MCF 10A (cell line): ENCODE measurements around the gene ABCC8. TPM values are rescaled to one million over a fixed set of nuclear protein-coding genes. Genes with fewer than 3 reads are reported as not detected.

Experiments used
- BruUV-seq: library from RNA; stranded (reverse); fragments of 400-500 nt; replicated peaks from 2 replicates; lab custom pipeline; 2021; lab: Mats Ljungman, UMichigan
- CTCF ChIA-PET: fragments of 300-600 bp; sonication (Branson Sonifier 250); formaldehyde crosslinking; extraction: SDS; loops from one replicate; lab custom pipeline; 2021; ENCODE audit warnings: antibody characterized with exemption, inconsistent platforms; lab: Yijun Ruan, JAX
- POLR2A ChIA-PET: fragments of 300-600, 350-650 bp; sonication (Branson Sonifier 250); formaldehyde crosslinking; extraction: SDS; loops from one replicate; lab custom pipeline; 2020; ENCODE audit warnings: antibody characterized with exemption, inconsistent platforms; lab: Yijun Ruan, JAX
- DNase-seq: peaks from one replicate; pipeline ENCODE4 v3.0.0-alpha.2; 2018; ENCODE audit not compliant: unreplicated experiment
- H3K27ac Mint-ChIP-seq: one replicate; pipeline ENCODE4 v1.8.0; 2022; ENCODE audit warnings: mild to moderate bottlenecking, low read depth, mixed read lengths; ENCODE audit not compliant: unreplicated experiment
- H3K27me3 Mint-ChIP-seq: one replicate; pipeline ENCODE4 v1.8.0; 2022; ENCODE audit warnings: mixed read lengths; ENCODE audit not compliant: insufficient read depth, unreplicated experiment
- H3K36me3 Mint-ChIP-seq: one replicate; pipeline ENCODE4 v1.8.0; 2022; ENCODE audit warnings: mild to moderate bottlenecking, moderate library complexity, mixed read lengths; ENCODE audit not compliant: insufficient read depth, unreplicated experiment
- H3K4me1 Mint-ChIP-seq: one replicate; pipeline ENCODE4 v1.8.0; 2022; ENCODE audit warnings: mixed read lengths; ENCODE audit not compliant: insufficient read depth, unreplicated experiment
- H3K4me3 Mint-ChIP-seq: one replicate; pipeline ENCODE4 v1.8.0; 2022; ENCODE audit warnings: mild to moderate bottlenecking, moderate library complexity, mixed read lengths; ENCODE audit not compliant: unreplicated experiment
- H3K9me3 Mint-ChIP-seq: one replicate; pipeline ENCODE4 v1.8.0; 2022; ENCODE audit warnings: mixed read lengths; ENCODE audit not compliant: unreplicated experiment
- CTCF ChIP-seq: fragments of 200-600 bp; IDR thresholded peaks from one replicate; pipeline ENCODE4 v1.8.0; 2022; ENCODE audit warnings: antibody characterized with exemption, mild to moderate bottlenecking; ENCODE audit not compliant: unreplicated experiment
- intact Hi-C: fragments of 100-400 bp; cut with micrococcal nuclease; formaldehyde crosslinking; loops from 2 replicates; pipeline ENCODE4 v1.14.1; 2022
- total RNA-seq: library from RNA; stranded (reverse); gene quantifications from 2 replicates; pipeline ENCODE4 v1.2.3, GENCODE V29; 2022

Gene ABCC8
- total RNA-seq, 1 experiment from 2014 or later = not detected

- H3K27ac Mint-ChIP-seq = no peak overlapping the region
- intact Hi-C loops = loop anchor here (1.0 kb wide), 1 partner anchor 90 kb away; no protein-coding TSS in a partner anchor
Observed at GRCh38 chr11:17389211-17389956, 87.3 kb downstream of the ABCC8 start.

GRCh38 chr11:17388609-17389210 lies 87.9 kb downstream of the ABCC8 start, which contains the start of gene KCNJ11:
KCNJ11 (minus strand) TSS chr11:17388659; CDS start chr11:17388091, 568 bp downstream.
- TF ChIP-seq CTCF = no peak
- CTCF ChIA-PET = interaction anchor here (0.6 to 2.5 kb wide), 18 partner anchors 9 to 603 kb away, joined by 3 to 14 read pairs (median 4); no protein-coding TSS in a partner anchor
- no peak within 1 kb of the TSS for H3K27ac Mint-ChIP-seq
- no peaks in the 10 kb centered on the region for H3K4me1 Mint-ChIP-seq
- BruUV-seq = no TSS peak
- intact Hi-C loops = loop anchor here (1.0 kb wide), 1 partner anchor 91 kb away; no protein-coding TSS in a partner anchor
- no peaks in the 10 kb centered on the region for H3K27me3 Mint-ChIP-seq
- no peaks in the 10 kb centered on the region for H3K9me3 Mint-ChIP-seq
- POLR2A ChIA-PET = interaction anchor here (0.9 to 1.2 kb wide), 2 partner anchors 35 to 140 kb away, joined by 3 read pairs; no protein-coding TSS in a partner anchor
- peak within 1 kb of the TSS; percentile 71 for H3K4me3 Mint-ChIP-seq
- no peak for DNase-seq
- no peaks in the 10 kb centered on the region for H3K36me3 Mint-ChIP-seq

More at GRCh38 chr11:17389211-17389956, 87.3 kb downstream of the ABCC8 start:
- Mint-ChIP-seq H3K4me1 (no peaks in the 10 kb centered on the region), H3K27me3 (no peaks in the 10 kb centered on the region), H3K36me3 (no peaks in the 10 kb centered on the region), H3K9me3 (no peaks in the 10 kb centered on the region), H3K4me3 (peak overlapping the region; percentile 71)
- CTCF ChIA-PET = interaction anchor here (0.6 to 2.5 kb wide), 16 partner anchors 8 to 530 kb away, joined by 3 to 14 read pairs (median 4); no protein-coding TSS in a partner anchor
- POLR2A ChIA-PET = interaction anchor here (1.2 kb wide), 1 partner anchor 139 kb away, joined by 3 read pairs; no protein-coding TSS in a partner anchor
- no TSS peak for BruUV-seq
- DNase-seq = peak; percentile 74
- TF ChIP-seq CTCF = peak; percentile 91

GRCh38 chr11:17387811-17388210 lies 88.8 kb downstream of the ABCC8 start:
- Mint-ChIP-seq H3K4me1 (no peaks in the 10 kb centered on the region), H3K4me3 (peak overlapping the region; percentile 20), H3K27me3 (no peaks in the 10 kb centered on the region), H3K27ac (no peak overlapping the region), H3K36me3 (no peaks in the 10 kb centered on the region), H3K9me3 (no peaks in the 10 kb centered on the region)
- DNase-seq = no peak
- intact Hi-C loops = no loop called here
- no peak for TF ChIP-seq CTCF
- BruUV-seq = no TSS peak
- POLR2A ChIA-PET = no interaction called here
- CTCF ChIA-PET = interaction anchor here (0.9 to 2.1 kb wide), 6 partner anchors 10 to 602 kb away, joined by 3 to 19 read pairs (median 6); no protein-coding TSS in a partner anchor

GRCh38 chr11:17387254-17387653 lies 89.4 kb downstream of the ABCC8 start:
- no peak overlapping the region for H3K27ac Mint-ChIP-seq
- POLR2A ChIA-PET = no interaction called here
- no peaks in the 10 kb centered on the region for H3K27me3 Mint-ChIP-seq
- TF ChIP-seq CTCF = no peak
- no peaks in the 10 kb centered on the region for H3K9me3 Mint-ChIP-seq
- intact Hi-C loops = no loop called here
- CTCF ChIA-PET = interaction anchor here (0.7 to 2.1 kb wide), 11 partner anchors 26 to 336 kb away, joined by 3 to 19 read pairs (median 4); no protein-coding TSS in a partner anchor
- no peak for DNase-seq
- H3K4me1 Mint-ChIP-seq = no peaks in the 10 kb centered on the region
- no peaks in the 10 kb centered on the region for H3K36me3 Mint-ChIP-seq
- H3K4me3 Mint-ChIP-seq = peak overlapping the region; percentile 20
- BruUV-seq = no TSS peak
